SK-N-SH treated with all-trans-retinoic acid at 6 μM for 48 hours (cell line): Measurements from ENCODE around the gene NR2C1.

ENCODE experiments used
- CSDC2 ChIP-seq: fragments of 250-450 bp; sonication (Bioruptor Pico); IDR thresholded peaks from 2 replicates; pipeline ENCODE4 v1.5.0; 2020; ENCODE audit warnings: mild to moderate bottlenecking, moderate library complexity
- TCF4 ChIP-seq: fragments of 250-450 bp; sonication (Bioruptor Pico); IDR thresholded peaks from 2 replicates; pipeline ENCODE4 v1.8.0; 2021; ENCODE audit warnings: mild to moderate bottlenecking, moderate library complexity, borderline replicate concordance
- ZFP30 ChIP-seq: fragments of 450-650 bp; formaldehyde crosslinking; IDR thresholded peaks from 2 replicates; pipeline ENCODE4 v1.5.0; 2022; ENCODE audit warnings: mild to moderate bottlenecking, moderate library complexity
- ZNF565 ChIP-seq: fragments of 450-650 bp; formaldehyde crosslinking; conservative IDR thresholded peaks from 2 replicates; pipeline ENCODE4 v1.5.0; 2020; ENCODE audit warnings: low read depth, mild to moderate bottlenecking, moderate library complexity
- TF ChIP-seq, protein P1 (sequence below): fragments of 250-450 bp; sonication (Bioruptor Pico); IDR thresholded peaks from 2 replicates; pipeline ENCODE4 v1.8.0; 2020; ENCODE audit warnings: mild to moderate bottlenecking, moderate library complexity, borderline replicate concordance

GRCh38 chr12:95070378-95070777 lies 3.0 kb downstream of the NR2C1 start:
- TF ChIP-seq ZNF565 (CRISPR knock-in tag) (no peak), CSDC2 (CRISPR knock-in tag) (no peak), ZFP30 (CRISPR knock-in tag) (no peak), TCF4 (CRISPR knock-in tag) (no peak)
- TF ChIP-seq, protein P1, sequence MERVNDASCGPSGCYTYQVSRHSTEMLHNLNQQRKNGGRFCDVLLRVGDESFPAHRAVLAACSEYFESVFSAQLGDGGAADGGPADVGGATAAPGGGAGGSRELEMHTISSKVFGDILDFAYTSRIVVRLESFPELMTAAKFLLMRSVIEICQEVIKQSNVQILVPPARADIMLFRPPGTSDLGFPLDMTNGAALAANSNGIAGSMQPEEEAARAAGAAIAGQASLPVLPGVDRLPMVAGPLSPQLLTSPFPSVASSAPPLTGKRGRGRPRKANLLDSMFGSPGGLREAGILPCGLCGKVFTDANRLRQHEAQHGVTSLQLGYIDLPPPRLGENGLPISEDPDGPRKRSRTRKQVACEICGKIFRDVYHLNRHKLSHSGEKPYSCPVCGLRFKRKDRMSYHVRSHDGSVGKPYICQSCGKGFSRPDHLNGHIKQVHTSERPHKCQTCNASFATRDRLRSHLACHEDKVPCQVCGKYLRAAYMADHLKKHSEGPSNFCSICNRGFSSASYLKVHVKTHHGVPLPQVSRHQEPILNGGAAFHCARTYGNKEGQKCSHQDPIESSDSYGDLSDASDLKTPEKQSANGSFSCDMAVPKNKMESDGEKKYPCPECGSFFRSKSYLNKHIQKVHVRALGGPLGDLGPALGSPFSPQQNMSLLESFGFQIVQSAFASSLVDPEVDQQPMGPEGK = no peak
